GM18526 (cell line): ENCODE results near the gene NCR3LG1.

Source experiments
- POLR2A ChIP-seq: IDR thresholded peaks from 3 replicates; pipeline ENCODE4 v1.6.1; 2011; ENCODE audit not compliant: insufficient read length; ENCODE audit errors: extremely low read depth

Gene NCR3LG1

GRCh38 chr11:17386331-17387084, 34.9 kb downstream of the NCR3LG1 start:
- no peak for TF ChIP-seq POLR2A

DNA sequence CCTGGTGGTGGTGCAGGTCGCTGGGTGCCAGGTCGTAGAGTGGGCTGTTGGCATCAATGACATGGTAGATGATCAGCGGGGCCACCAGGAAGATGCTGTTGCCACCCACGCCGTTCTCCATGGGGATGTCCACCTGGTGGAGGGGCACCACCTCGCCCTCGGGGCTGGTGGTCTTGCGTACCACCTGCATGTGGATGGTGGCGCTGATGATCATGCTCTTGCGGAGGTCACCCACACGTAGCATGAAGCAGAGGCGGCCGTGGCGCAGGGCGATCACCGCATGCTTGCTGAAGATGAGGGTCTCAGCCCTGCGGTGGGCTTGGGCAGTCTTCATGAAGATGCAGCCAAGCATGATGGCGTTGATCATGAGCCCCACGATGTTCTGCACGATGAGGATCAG, 35.7 kb downstream of the NCR3LG1 start:
- TF ChIP-seq POLR2A: no peak

GRCh38 chr11:17387811-17388210, 36.2 kb downstream of the NCR3LG1 start:
- TF ChIP-seq POLR2A: no peak

DNA sequence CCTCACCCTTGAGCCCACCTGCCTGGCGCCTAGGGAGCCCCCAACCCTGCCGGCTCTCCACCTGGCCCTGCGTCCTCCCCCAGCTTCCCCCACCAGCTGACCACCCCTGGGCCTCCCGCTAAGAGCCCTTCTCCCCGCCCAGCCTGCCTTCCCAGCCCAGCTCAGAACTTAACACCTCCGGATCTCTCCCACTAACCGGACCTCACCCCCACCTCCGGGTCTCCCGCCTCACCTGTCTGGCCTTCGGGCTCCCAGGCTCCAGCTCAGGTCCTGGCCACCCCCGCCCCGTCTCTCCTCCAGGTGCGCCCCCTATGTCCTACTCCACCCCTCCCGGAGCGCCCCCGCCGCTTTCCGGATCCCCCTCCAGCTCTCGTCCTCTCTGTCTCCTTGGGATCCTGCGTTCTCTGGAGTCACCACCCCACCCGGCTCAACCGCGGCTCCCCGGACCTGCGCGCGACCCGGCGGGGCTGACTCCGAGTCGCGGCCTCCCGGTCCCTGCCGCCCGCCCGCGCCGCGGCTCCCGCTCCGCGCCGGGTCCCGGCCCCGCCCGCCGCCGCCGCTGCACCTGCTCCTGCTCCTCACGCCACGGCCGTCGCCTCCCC, 37.1 kb downstream of the NCR3LG1 start, which contains the start of gene KCNJ11:
Gene KCNJ11 (minus strand): TSS at position 51 of the 602 bp plus-strand sequence. CDS start 568 bp downstream, outside the sequence.
- TF ChIP-seq POLR2A: no peak

DNA sequence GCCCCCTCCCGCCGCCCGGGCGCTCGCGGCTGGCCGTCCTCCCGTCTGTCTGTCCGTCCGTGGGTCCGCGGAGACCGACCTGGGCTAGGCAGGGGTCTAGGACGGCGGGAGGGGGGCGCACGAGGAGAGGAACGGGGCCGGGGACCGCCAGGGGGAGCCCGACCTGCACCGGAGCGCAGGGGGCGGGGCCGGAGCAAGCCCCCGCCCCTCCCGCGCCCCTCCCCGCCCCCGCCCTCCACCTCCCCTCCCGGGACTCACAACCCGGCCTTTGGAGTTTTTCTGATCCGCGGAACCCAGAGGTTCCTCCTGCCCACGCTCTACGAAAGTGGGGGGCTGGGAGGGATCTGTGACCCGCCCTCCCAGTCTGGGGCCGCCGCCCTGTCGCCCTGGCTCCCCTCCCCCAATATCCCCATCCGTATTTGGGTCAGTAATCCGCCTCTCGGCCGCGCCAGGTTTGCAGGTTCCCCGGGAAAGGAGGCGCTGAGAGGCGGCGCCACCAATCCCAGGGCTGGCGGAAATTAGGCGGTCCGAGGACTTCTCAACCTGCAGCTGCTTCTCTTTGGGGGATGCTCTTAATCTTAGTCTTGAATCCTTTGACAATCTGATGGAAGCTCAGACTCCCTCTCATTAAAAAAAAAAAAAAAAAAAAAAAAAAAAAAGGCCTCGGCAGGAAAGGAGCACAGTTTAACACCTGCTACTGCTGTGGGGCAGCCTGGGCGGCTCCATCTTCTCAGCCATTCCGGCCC, 37.8 kb downstream of the NCR3LG1 start:
- TF ChIP-seq POLR2A: no peak

DNA sequence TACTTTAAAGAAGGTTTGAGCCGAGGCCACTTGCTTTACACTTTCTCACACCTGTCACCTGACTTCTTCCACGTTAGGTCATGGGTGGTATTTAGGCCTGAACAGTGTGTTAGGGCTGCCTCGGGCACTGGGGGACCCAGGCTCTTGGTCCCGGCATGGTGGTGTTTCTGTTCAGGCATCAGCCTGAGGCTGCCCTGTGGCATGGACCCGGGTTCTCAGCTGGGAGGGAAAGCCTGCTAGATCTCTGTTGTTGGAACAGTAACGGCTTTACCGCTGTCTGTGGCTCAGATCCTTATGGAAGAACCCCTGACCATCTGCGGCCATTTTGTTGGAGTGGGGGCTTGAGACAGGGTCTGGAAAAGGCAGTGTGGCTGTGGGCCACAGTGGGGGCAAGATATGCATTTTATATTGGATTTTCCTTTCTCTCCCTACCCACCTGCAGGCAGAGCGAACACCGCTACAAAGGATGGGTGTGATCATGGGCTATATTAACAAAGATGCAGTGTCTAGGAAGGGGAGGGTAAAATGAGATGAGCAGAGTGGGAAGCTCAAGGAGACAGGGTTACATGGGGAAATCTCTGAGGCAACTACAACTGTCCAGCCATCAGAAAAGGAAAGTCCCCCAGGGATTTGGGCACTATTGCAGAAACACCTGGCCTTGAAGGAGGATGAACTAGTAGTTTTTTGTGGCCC, 38.5 kb downstream of the NCR3LG1 start:
- no peak for TF ChIP-seq POLR2A

GRCh38 chr11:17391493-17392355, 40.1 kb downstream of the NCR3LG1 start:
- no peak for TF ChIP-seq POLR2A

DNA sequence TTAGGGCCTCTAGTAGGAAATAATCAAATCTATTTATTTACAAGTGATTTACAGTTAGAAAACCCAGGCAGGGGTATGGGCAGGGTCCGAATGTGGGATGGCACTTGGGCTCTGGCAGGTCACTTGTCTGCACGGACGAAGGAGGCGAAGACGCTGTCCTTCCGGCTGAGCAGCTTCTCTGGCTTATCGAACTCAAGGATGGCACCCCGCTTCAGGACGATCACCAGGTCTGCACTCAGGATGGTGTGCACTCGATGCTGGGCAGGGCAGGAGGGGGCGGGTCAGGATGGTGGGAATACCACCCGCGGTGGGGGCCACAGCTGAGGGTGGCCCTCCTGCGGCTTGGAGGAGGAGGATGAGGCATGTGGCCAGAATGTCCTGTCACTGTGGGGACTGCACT, 41.3 kb downstream of the NCR3LG1 start:
- no peak for TF ChIP-seq POLR2A

- TF ChIP-seq POLR2A: no peak
Observed at GRCh38 chr11:17393472-17393871, 41.9 kb downstream of the NCR3LG1 start.

- TF ChIP-seq POLR2A: no peak
Observed at GRCh38 chr11:17394743-17395390, 43.3 kb downstream of the NCR3LG1 start.

- no peak for TF ChIP-seq POLR2A
Observed at GRCh38 chr11:17395554-17395961, 44.0 kb downstream of the NCR3LG1 start.

DNA sequence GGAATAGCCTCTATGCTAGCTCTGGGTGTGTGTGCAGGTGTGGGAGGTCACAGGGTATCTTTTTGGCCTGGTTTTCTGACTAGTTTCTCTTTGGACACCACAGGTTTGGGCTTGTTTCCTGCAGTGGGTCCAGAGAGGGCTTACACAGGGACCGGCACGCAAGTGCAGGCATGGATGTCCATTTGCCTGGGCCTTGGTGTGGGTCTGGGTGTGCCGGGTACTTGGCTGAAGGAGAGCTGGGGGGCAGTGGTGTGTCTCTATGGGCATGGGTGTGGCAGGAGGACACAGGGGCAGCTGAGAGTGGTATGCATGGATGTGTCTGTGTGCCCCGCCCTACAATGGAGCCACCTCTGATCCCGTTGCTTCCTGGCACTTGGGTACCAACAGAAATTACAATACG, 44.4 kb downstream of the NCR3LG1 start:
- TF ChIP-seq POLR2A: no peak

GRCh38 chr11:17396598-17397310, 45.2 kb downstream of the NCR3LG1 start:
- no peak for TF ChIP-seq POLR2A
